Mesenchymal stem cell (in vitro differentiated cells and primary cell): Measurements from ENCODE around the gene SKOR2.

Experiments
- DNase-seq: peaks from one replicate; pipeline ENCODE4 v3.0.0-alpha.2; 2013
- H2AFZ ChIP-seq: one replicate; pipeline ENCODE4 v1.6.1; 2013; ENCODE audit warnings: low read depth, mild to moderate bottlenecking, control low read depth, inconsistent platforms, low read length, moderate library complexity
- H2AK5ac ChIP-seq: 2 replicates; pipeline ENCODE4 v1.6.1; 2013; ENCODE audit warnings: low read length, moderate library complexity, mild to moderate bottlenecking, inconsistent platforms; ENCODE audit not compliant: severe bottlenecking
- H2BK120ac ChIP-seq: one replicate; pipeline ENCODE4 v1.6.1; 2013; ENCODE audit warnings: low read depth, mild to moderate bottlenecking, inconsistent platforms, low read length, moderate library complexity
- H2BK12ac ChIP-seq, 2 experiments: one replicate each; pipeline ENCODE4 v1.6.1; 2013; ENCODE audit warnings: inconsistent platforms in 2 of 2, low read length in 2 of 2, mild to moderate bottlenecking in 2 of 2, moderate library complexity in 2 of 2, control low read depth in 1 of 2
- H2BK15ac ChIP-seq: one replicate; pipeline ENCODE4 v1.6.1; 2013; ENCODE audit warnings: mild to moderate bottlenecking, low read depth, inconsistent platforms; ENCODE audit not compliant: poor library complexity, severe bottlenecking
- H2BK5ac ChIP-seq: 2 replicates; pipeline ENCODE4 v1.6.1; 2013; ENCODE audit warnings: low read depth, mild to moderate bottlenecking, low read length, control low read depth, inconsistent platforms; ENCODE audit not compliant: poor library complexity, severe bottlenecking
- H3K14ac ChIP-seq, 2 experiments: one replicate each; pipeline ENCODE4 v1.6.1; 2013; ENCODE audit warnings: inconsistent platforms in 2 of 2, low read length in 2 of 2, control low read depth in 1 of 2, mild to moderate bottlenecking in 1 of 2, moderate library complexity in 1 of 2
- H3K18ac ChIP-seq, 2 experiments: one replicate each; pipeline ENCODE4 v1.6.1; 2013; ENCODE audit warnings: inconsistent platforms in 2 of 2, low read length in 2 of 2, control low read depth in 1 of 2, low read depth in 1 of 2, mild to moderate bottlenecking in 1 of 2
- H3K23ac ChIP-seq, 2 experiments: one replicate each; pipeline ENCODE4 v1.6.1; 2013; ENCODE audit warnings: inconsistent platforms in 2 of 2, low read length in 2 of 2, mild to moderate bottlenecking in 2 of 2, moderate library complexity in 2 of 2, control low read depth in 1 of 2
- H3K27ac ChIP-seq: 2 replicates; pipeline ENCODE4 v1.5.1; 2013; ENCODE audit warnings: mild to moderate bottlenecking, moderate library complexity, low read length, control low read depth, inconsistent platforms; ENCODE audit not compliant: poor library complexity, severe bottlenecking
- H3K27me3 ChIP-seq, 2 experiments: 2 replicates each; pipeline versions ENCODE4 v1.6.1 to v1.7.0; 2013; ENCODE audit warnings: low read length in 2 of 2, mild to moderate bottlenecking in 2 of 2, moderate library complexity in 2 of 2, control low read depth in 1 of 2, inconsistent platforms in 1 of 2; ENCODE audit not compliant: control insufficient read depth in 1 of 2, insufficient read depth in 1 of 2
- H3K36me3 ChIP-seq, 2 experiments: 2 replicates each; pipeline versions ENCODE4 v1.6.1 to v1.7.0; 2013; ENCODE audit warnings: low read length in 2 of 2, control low read depth in 1 of 2, inconsistent platforms in 1 of 2, low read depth in 1 of 2, mild to moderate bottlenecking in 1 of 2; ENCODE audit not compliant: insufficient read depth in 2 of 2, control insufficient read depth in 1 of 2
- H3K4ac ChIP-seq, 2 experiments: one replicate each; pipeline ENCODE4 v1.6.1; 2013; ENCODE audit warnings: inconsistent platforms in 2 of 2, low read length in 2 of 2, mild to moderate bottlenecking in 2 of 2, moderate library complexity in 2 of 2, control low read depth in 1 of 2, low read depth in 1 of 2
- H3K4me1 ChIP-seq: 2 replicates; pipeline ENCODE4 v1.6.1; 2013; ENCODE audit warnings: low read depth, low read length, control low read depth; ENCODE audit not compliant: control insufficient read depth, insufficient read depth
- H3K4me2 ChIP-seq: 2 replicates; pipeline ENCODE4 v1.6.1; 2013; ENCODE audit warnings: low read length, mild to moderate bottlenecking, inconsistent platforms; ENCODE audit not compliant: poor library complexity, severe bottlenecking
- H3K4me3 ChIP-seq, 2 experiments: 2 replicates each; pipeline versions ENCODE4 v1.5.1 to v1.7.0; 2013; ENCODE audit warnings: low read length in 2 of 2, mild to moderate bottlenecking in 2 of 2, control low read depth in 1 of 2, low read depth in 1 of 2; ENCODE audit not compliant: insufficient read depth in 1 of 2
- H3K79me1 ChIP-seq: replicated peaks from 2 replicates; pipeline ENCODE4 v1.6.1; 2013; ENCODE audit warnings: mild to moderate bottlenecking, control low read depth, low read length, inconsistent platforms; ENCODE audit not compliant: poor library complexity, severe bottlenecking
- H3K9ac ChIP-seq: 2 replicates; pipeline ENCODE4 v1.7.0; 2013; ENCODE audit warnings: mild to moderate bottlenecking, low read length, moderate library complexity
- H3K9me3 ChIP-seq: 2 replicates; pipeline ENCODE4 v1.7.0; 2013; ENCODE audit warnings: mild to moderate bottlenecking, low read length; ENCODE audit not compliant: control insufficient read depth
- H4K8ac ChIP-seq: one replicate; pipeline ENCODE4 v1.6.1; 2013; ENCODE audit warnings: inconsistent platforms, mild to moderate bottlenecking, low read length, moderate library complexity
- H4K91ac ChIP-seq: one replicate; pipeline ENCODE4 v1.6.1; 2013; ENCODE audit warnings: mild to moderate bottlenecking, low read length, inconsistent platforms
- WGBS: methylation state at CpG from one replicate; pipeline ENCODE4 v1.1.7; 2013; ENCODE audit warnings: mixed read lengths; 5-methylcytosine and 5-hydroxymethylcytosine counted together

SKOR2 gene

GRCh38 chr18:47249314-47249981 lies 2.0 kb downstream of the SKOR2 start:
- no peak overlapping the region for H4K8ac ChIP-seq
- no peak overlapping the region for H2AFZ ChIP-seq
- no peak overlapping the region for H2BK5ac ChIP-seq
- no peak overlapping the region for H3K18ac ChIP-seq
- no peak overlapping the region for H2BK120ac ChIP-seq
- H3K23ac ChIP-seq: no peak overlapping the region
- H4K91ac ChIP-seq: no peak overlapping the region
- H3K4me3 ChIP-seq: no peak overlapping the region
- H3K4ac ChIP-seq: no peak overlapping the region
- DNase-seq: no peak
- H2AK5ac ChIP-seq: no peak overlapping the region
- peaks cover 80 to 88% of the 10 kb centered on the region in 2 experiments for H3K27me3 ChIP-seq
- peaks cover 18% of the 10 kb centered on the region for H3K9me3 ChIP-seq
- no peaks in the 10 kb centered on the region for H3K79me1 ChIP-seq
- no peak overlapping the region for H2BK15ac ChIP-seq
- no peak overlapping the region for H3K27ac ChIP-seq
- no peak overlapping the region for H3K9ac ChIP-seq
- H3K4me1 ChIP-seq: peaks cover 13% of the 10 kb centered on the region
- WGBS: 27% methylated on average over 5 of the region's 7 CpGs
- no peak overlapping the region for H3K4me2 ChIP-seq
- no peaks in the 10 kb centered on the region for H3K36me3 ChIP-seq
- H2BK12ac ChIP-seq: no peak overlapping the region
- no peak overlapping the region for H3K14ac ChIP-seq

DNA sequence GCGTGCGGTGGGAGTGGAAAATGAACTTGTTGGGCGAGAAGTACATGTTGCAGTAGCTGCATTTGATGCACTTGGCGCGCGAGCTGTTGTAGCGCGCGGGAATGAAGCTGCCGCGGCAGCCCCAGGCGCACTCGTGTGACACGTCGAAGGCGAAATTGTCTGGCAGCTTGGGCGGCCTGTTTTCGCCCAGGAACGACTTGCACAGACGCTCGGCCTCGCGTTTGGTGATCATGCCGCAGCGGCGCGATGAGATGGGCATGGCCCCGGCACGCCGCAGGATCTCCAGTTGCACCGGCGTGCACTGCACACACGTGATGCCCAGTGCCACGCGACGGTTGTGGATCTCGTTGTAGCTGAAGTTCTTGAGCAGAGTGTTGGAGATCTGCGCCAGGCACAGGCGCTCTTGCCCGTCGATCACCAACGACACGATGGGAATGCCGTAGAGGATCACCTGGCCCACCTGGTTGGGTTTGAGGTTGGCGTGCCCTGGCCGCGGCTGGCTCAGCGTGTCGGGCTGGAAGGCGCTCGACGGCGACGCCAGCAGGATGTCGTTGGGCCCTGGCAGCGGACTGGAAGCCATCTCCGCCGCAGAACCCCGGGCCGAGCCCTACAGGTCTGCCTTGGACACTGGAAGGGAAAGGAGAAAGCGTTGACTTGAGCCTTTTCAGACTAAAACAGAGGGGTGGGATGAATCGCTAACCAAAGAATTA lies 2.7 kb downstream of the SKOR2 start:
- 14% methylated on average over 60 of the region's 62 CpGs for WGBS

GRCh38 chr18:47248115-47248603 lies 3.3 kb downstream of the SKOR2 start:
- no peak overlapping the region for H2BK5ac ChIP-seq
- peaks cover 71 to 88% of the 10 kb centered on the region in 2 experiments for H3K27me3 ChIP-seq
- H4K91ac ChIP-seq: no peak overlapping the region
- no peak overlapping the region for H2BK15ac ChIP-seq
- no peak overlapping the region for H3K4me2 ChIP-seq
- H3K4ac ChIP-seq: no peak overlapping the region
- no peak overlapping the region for H3K14ac ChIP-seq
- 6% methylated on average over 51 of the region's 61 CpGs for WGBS
- no peak overlapping the region for H3K27ac ChIP-seq
- peaks cover 18% of the 10 kb centered on the region for H3K9me3 ChIP-seq
- H2AFZ ChIP-seq: no peak overlapping the region
- H2BK12ac ChIP-seq: no peak overlapping the region
- H3K18ac ChIP-seq: no peak overlapping the region
- no peak overlapping the region for H4K8ac ChIP-seq
- H3K23ac ChIP-seq: no peak overlapping the region
- H3K4me1 ChIP-seq: peaks cover 13% of the 10 kb centered on the region
- no peaks in the 10 kb centered on the region for H3K79me1 ChIP-seq
- no peak for DNase-seq
- no peak overlapping the region for H2BK120ac ChIP-seq
- H3K4me3 ChIP-seq: no peak overlapping the region
- H3K36me3 ChIP-seq: no peaks in the 10 kb centered on the region
- no peak overlapping the region for H2AK5ac ChIP-seq
- H3K9ac ChIP-seq: no peak overlapping the region

More for the DNA sequence above, 2.7 kb downstream of the SKOR2 start:
- Histone ChIP-seq H2BK5ac (no peak overlapping the region), H3K27ac (no peak overlapping the region), H2BK15ac (no peak overlapping the region), H2AK5ac (no peak overlapping the region), H3K18ac (no peak overlapping the region), H3K9me3 (peaks cover 18% of the 10 kb centered on the region), H3K4me1 (peaks cover 13% of the 10 kb centered on the region), H4K8ac (no peak overlapping the region), H3K4me3 (no peak overlapping the region), H4K91ac (no peak overlapping the region), H3K4ac (no peak overlapping the region), H3K27me3 (peaks cover 77 to 88% of the 10 kb centered on the region in 2 experiments), H3K4me2 (no peak overlapping the region), H2AFZ (no peak overlapping the region), H3K79me1 (no peaks in the 10 kb centered on the region), H3K23ac (no peak overlapping the region), H2BK120ac (no peak overlapping the region), H3K14ac (no peak overlapping the region), H2BK12ac (no peak overlapping the region), H3K36me3 (no peaks in the 10 kb centered on the region), H3K9ac (no peak overlapping the region)
- no peak for DNase-seq

GRCh38 chr18:47247416-47248114 lies 3.9 kb downstream of the SKOR2 start:
- Histone ChIP-seq H3K4me1 (peaks cover 13% of the 10 kb centered on the region), H3K4me3 (no peak overlapping the region), H3K27me3 (peaks cover 68 to 88% of the 10 kb centered on the region in 2 experiments), H3K4me2 (no peak overlapping the region), H3K9me3 (peaks cover 18% of the 10 kb centered on the region), H3K4ac (no peak overlapping the region), H2AK5ac (no peak overlapping the region), H2BK5ac (no peak overlapping the region), H3K14ac (no peak overlapping the region), H4K91ac (no peak overlapping the region), H3K36me3 (no peaks in the 10 kb centered on the region), H3K27ac (no peak overlapping the region), H2AFZ (no peak overlapping the region), H2BK12ac (no peak overlapping the region), H3K9ac (no peak overlapping the region), H3K18ac (no peak overlapping the region), H4K8ac (no peak overlapping the region), H3K23ac (no peak overlapping the region), H2BK15ac (no peak overlapping the region), H2BK120ac (no peak overlapping the region), H3K79me1 (no peaks in the 10 kb centered on the region)
- no peak for DNase-seq
- 2% methylated on average over 29 of the region's 90 CpGs for WGBS
